Measurements from ENCODE around the gene RAB9A.

The RAB9A gene

GRCh38 chrX:13752141-13752540 lies 63.2 kb downstream of the RAB9A start:
- no peak for DNase-seq

- DNase-seq, result no peak
Measured at GRCh38 chrX:13752646-13753045, 63.7 kb downstream of the RAB9A start.

- no peak for DNase-seq
Measured at GRCh38 chrX:13754765-13755164, 65.8 kb downstream of the RAB9A start.

- no peak for DNase-seq
Measured at GRCh38 chrX:13755254-13755653, 66.3 kb downstream of the RAB9A start.

GRCh38 chrX:13756381-13756780 lies 67.5 kb downstream of the RAB9A start:
- no peak for DNase-seq

GRCh38 chrX:13759152-13759718 lies 70.3 kb downstream of the RAB9A start:
- DNase-seq, result no peak

Measured in CD4-positive, alpha-beta T cell treated with Interferon gamma for 1 hour (primary cell).